IPS-18c (cell line): ENCODE measurements around the gene GPR160.

Source experiments
- H3K4me3 ChIP-seq: 2 replicates; pipeline ENCODE4 v1.7.0; 2013; ENCODE audit warnings: low read depth, mild to moderate bottlenecking, low read length, moderate library complexity; ENCODE audit not compliant: insufficient read depth
- H3K9me3 ChIP-seq: one replicate; pipeline ENCODE4 v1.6.1; 2013; ENCODE audit warnings: mild to moderate bottlenecking, low read length, moderate library complexity; ENCODE audit not compliant: control insufficient read depth, insufficient read depth

The GPR160 gene

DNA sequence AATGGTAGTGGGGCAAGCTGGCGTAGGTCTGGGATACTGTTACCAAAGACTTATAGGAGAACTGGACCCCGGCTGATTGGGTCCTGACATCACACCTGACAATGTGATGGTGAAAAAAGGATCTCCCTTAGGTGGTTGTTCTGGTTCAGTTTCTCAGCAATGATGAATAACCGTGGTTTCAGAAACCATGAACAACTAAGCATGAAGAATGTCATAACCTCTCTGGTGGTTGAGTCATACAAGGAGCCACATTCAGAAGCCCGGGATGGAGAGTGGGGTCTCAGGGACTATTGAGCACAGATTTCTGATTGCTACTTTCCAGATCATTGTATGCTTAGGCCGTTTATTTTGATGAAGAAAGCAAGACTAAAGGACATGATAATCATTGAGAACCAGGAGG lies 17.4 kb downstream of the GPR160 start:
- Histone ChIP-seq H3K9me3 (no peaks in the 10 kb centered on the region), H3K4me3 (no peak overlapping the region)

- Histone ChIP-seq H3K9me3 (no peaks in the 10 kb centered on the region), H3K4me3 (no peak overlapping the region)
Measured at GRCh38 chr3:170056710-170057454, 19.1 kb downstream of the GPR160 start.

DNA sequence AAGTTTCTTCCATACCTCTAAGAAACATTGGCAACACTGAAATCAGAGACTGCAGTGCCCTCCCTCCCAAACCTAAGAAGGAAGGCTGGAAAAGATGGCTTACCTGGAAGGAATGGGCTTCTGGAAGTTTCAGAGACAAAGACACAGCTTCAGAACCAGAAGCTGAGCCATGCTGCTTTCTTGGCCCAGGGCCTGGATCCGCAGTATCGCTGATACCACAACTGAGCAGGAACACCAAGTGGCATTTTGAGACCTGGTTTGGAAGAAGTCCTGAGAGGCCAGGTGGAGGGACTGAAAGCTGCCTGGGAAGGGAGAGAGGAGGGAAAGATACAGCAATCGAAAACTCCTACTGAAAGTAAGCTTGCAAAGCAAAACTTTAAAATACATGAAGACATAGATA lies 19.8 kb downstream of the GPR160 start:
- H3K4me3 ChIP-seq = no peak overlapping the region

DNA sequence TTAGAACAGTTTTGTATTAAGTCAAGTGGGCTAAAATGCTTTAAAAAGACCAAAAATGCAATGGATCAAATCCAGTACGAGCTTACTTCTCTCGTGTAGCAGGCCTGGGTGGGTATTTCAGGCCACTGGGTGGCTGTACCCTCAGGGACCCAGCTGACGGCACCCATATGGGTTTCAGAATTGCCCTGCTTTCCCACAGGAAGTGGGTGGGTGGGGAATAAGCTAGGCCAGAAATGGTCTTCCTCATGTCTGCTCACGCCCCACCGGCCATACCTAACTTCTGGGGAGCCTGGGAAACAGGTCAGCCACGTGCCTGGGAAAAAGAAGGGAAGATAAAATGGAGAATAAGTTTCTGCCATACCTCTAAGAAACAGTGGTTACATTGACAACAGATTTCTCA lies 20.3 kb downstream of the GPR160 start:
- no peaks in the 10 kb centered on the region for H3K9me3 ChIP-seq
- H3K4me3 ChIP-seq = no peak overlapping the region

More for the DNA sequence above, 19.8 kb downstream of the GPR160 start:
- no peaks in the 10 kb centered on the region for H3K9me3 ChIP-seq

DNA sequence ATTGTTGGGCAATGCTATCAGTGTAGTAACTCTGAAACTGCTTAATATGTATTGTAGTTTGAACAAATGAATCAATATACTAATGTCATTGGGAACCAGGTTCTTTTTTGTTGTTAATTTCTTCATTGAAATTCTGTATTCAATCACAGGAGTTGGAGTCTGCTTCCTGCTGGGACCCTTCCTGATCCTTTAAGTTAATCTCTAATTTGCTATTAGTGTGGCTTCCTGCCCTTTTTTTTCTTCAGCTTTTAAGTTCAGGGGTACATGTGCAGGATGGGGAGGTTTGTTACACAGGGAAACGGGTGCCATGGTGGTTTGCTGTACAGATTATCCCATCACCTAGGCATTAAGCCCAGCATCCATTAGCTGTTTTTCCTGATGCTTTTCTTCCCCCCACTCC lies 21.7 kb downstream of the GPR160 start:
- no peak overlapping the region for H3K4me3 ChIP-seq
- no peaks in the 10 kb centered on the region for H3K9me3 ChIP-seq

DNA sequence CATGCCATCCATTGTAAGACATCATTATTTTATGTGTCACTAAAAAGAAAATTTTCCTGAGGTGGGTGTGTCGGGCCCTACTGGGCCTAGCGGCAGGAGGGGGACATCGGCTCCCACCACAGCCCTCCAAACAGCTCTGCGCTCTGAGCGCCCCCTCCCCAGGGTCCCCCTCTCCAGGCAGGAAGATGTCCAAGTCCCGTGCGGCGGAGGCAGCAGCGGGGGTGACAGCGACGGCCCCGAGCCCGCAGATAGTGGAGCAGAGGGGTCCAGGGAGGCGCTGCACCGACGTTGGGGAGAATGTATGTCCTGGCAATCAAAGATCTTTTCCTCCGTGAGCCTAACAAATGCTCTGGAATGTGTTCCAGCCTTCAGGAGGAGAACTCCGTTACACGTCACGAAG lies 24.3 kb downstream of the GPR160 start:
- no peak overlapping the region for H3K4me3 ChIP-seq
- H3K9me3 ChIP-seq = no peaks in the 10 kb centered on the region

DNA sequence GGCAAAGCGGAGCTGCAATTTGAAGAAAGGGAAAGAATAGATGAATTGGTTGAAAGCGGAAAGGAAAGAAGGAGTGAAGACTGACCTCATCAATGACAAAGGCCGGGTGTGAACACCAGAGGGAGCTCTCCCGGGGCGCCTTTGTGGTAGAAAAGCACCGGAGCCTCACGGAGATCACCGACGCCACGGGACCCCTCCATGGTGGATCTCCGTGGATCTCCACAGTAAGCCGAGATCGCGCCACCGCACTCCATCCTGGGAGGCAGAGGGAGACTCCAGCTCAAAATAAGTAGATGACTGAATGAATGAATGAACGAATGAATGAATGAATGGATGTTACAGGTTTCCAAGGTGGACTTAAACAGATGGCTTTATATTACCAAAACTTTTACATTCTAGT lies 25.0 kb downstream of the GPR160 start:
- H3K9me3 ChIP-seq = no peaks in the 10 kb centered on the region
- no peak overlapping the region for H3K4me3 ChIP-seq

DNA sequence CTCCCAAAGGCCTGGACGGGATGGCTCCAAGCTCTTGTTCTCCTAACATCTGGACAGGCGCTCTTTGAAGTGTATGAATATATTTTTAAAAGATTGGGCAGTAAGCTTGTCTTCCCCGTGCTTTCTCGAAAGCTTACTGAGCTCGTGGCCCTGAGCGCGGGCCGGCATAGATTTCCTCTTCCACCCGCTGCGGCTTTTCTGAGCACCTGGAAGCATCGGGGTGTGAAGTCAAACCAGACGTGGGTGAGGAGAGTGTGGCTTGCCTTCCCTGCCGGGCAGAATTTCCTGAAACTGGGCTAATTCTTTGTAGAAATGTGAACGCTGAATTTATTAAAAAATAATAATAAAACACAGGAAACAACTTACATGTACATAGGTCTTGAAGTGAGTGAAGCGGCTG lies 25.9 kb downstream of the GPR160 start:
- Histone ChIP-seq H3K4me3 (no peak overlapping the region), H3K9me3 (no peaks in the 10 kb centered on the region)

DNA sequence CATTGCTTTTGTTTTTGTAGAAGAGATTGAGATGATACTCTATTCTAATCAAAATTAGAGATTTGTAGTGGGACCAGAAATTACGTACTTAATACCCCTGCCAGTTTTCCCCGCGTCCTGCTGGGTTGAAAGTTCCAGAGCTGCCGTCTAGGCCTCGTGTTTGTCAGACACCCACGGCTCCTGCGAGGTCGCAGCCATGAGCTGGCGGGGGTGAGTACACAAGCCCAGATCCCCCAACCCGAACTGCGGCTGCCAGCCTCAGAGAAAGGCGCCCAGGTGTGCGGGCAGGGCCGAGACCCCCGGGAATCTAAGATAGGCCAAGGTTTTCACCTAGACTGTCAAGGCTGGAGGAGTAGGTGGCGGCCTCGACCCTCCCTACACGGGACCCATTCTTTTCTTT lies 26.3 kb downstream of the GPR160 start:
- H3K9me3 ChIP-seq = no peaks in the 10 kb centered on the region
- no peak overlapping the region for H3K4me3 ChIP-seq

DNA sequence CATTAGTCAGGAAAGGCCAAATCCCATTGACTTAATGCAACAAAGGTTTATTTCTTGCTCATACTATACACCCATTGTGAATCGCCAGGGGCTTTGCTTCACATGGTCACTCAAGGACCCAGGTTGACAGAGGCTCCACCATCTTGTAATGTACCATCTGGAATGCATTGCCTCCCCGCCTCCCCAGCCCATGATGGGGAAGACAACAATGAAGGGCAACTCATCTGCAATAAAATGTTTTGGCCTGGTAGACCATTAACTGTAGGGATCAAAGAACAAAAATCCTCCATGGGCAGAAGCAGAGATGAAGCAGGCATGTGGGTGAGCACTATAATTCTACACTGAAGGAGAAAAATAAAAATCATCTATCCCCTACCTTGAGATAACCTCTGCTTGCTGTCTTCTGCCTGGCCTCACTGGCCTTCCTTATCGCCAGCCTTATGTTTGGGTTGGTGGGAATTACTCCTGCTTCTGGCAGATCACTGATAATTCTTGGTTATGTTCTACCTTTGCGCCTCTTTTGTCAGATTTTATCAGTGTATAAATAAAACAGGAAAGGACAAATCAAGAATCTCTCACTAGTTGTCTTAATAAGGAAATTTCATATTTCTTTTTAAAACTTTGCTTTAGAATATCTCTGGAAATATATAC lies 37.8 kb downstream of the GPR160 start:
- no peaks in the 10 kb centered on the region for H3K9me3 ChIP-seq
- no peak overlapping the region for H3K4me3 ChIP-seq

- H3K9me3 ChIP-seq = no peaks in the 10 kb centered on the region
- H3K4me3 ChIP-seq = no peak overlapping the region
Measured at GRCh38 chr3:170076715-170077238, 39.0 kb downstream of the GPR160 start.

GRCh38 chr3:170077361-170077760 lies 39.6 kb downstream of the GPR160 start:
- no peaks in the 10 kb centered on the region for H3K9me3 ChIP-seq
- no peak overlapping the region for H3K4me3 ChIP-seq

DNA sequence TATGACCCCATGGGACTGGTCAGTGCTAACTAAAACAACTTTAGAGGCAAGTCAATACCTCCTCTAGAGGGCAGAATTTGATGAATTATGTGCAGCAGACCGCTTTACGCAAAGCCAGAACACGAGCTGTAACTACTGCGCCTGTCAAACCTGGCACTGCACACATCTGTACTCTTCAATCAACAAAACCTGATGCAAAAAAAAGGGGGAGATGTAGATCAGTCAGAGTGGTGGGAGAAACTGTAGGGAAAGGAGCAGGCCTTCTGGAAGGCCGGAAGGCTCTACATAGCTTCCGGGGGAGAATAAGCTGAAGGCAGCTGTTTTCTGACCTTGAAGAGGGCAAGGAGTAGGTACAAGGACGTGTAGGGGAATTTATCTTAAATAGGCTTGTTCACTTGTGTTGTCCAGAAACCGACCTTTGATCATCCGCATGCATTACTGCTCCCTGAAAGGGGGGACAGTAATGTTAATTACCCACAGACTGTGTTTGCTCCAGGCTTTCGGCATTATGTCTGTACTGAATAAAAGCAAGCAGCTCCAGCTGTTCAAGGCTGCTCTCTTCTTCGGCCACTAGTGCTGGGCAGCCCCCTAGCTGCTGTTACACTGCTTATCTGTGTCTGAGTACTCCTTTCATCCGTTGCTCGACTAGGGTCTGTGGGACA lies 41.0 kb downstream of the GPR160 start:
- Histone ChIP-seq H3K4me3 (no peak overlapping the region), H3K9me3 (no peaks in the 10 kb centered on the region)

GRCh38 chr3:170079536-170080165 lies 41.9 kb downstream of the GPR160 start:
- no peaks in the 10 kb centered on the region for H3K9me3 ChIP-seq
- H3K4me3 ChIP-seq = no peak overlapping the region

GRCh38 chr3:170080605-170081004 lies 42.8 kb downstream of the GPR160 start:
- Histone ChIP-seq H3K9me3 (no peaks in the 10 kb centered on the region), H3K4me3 (no peak overlapping the region)

- Histone ChIP-seq H3K9me3 (no peaks in the 10 kb centered on the region), H3K4me3 (no peak overlapping the region)
Measured at GRCh38 chr3:170081079-170081741, 43.4 kb downstream of the GPR160 start.

DNA sequence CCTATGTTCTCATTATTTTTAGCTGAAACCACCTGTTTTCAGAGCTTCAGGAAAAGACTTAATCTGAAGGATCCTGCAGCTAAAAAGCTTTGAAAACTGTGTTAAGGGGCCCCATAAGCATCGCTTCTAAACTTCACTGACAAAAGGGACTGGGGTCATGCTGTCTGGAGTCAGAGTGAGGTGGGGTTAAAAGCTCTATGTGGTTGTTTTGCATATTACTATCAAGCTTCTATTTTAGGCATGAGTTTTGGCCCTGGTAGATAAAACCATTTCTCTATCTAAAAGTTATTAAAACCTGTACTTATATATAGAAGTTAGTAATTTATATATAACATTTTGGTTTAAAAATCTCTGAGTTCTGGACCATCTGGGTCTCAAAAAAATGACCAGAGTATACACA lies 45.5 kb downstream of the GPR160 start:
- no peak overlapping the region for H3K4me3 ChIP-seq
- no peaks in the 10 kb centered on the region for H3K9me3 ChIP-seq
